ENCODE data around the gene P2RY2. TPM values are rescaled to one million over a fixed set of nuclear protein-coding genes. Genes with fewer than 3 reads are reported as not detected.
A peak's percentile ranks its signal among the peaks of the same experiment; 100 is the strongest.

Gene P2RY2
- total RNA-seq, 1 donor from 2014 or later = 0.96 TPM

DNA sequence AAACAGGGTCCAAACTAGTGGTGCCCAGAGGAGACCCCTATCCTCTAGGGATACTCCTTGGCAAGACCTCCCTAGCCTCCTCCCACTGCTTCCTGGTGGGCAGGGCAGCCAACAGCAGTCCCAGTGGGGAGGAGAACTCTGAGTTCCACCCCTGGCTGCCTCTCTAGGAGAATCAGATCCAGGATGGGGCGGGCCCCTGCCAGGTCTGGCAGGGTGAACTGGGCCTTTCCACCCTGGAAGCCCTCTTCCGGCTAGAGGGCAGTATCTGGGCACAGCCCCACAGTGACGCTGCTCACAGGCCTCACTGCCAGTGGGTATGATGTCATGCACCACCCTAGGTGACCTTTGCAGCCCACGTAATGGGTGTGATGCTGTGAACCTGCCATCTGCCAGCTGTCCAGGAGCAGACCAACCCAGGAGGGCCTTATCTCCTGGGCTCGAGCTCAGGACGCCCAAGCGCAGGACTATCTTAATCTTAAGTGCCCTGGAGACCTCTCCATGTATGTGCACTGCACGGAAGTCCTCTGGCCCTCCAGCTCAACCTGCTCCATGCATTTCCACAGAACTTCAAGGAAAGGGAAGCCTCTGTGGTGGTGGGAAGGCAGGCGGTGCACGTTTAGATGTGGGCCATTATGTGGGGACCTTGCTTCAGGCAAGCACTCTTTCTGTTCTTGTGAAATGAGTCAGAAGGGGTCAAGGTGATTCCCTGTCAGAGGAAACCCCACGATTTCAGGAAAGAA lies 44.2 kb upstream of the P2RY2 start:
- H3K9me3 Mint-ChIP-seq (ENCODE audit: low read depth) = no peaks in the 10 kb centered on the region
- no peaks in the 10 kb centered on the region for H3K36me3 Mint-ChIP-seq (ENCODE audit: insufficient read depth)
- peaks cover 15% of the 10 kb centered on the region for H3K4me1 Mint-ChIP-seq (ENCODE audit: low read depth)
- no peak overlapping the region for H3K4me3 Mint-ChIP-seq (ENCODE audit: low read depth)
- H3K27me3 Mint-ChIP-seq = peaks cover 7% of the 10 kb centered on the region
- DNase-seq (ENCODE audit: low spot score, unreplicated experiment) = no peak
- TF ChIP-seq CTCF (IDR thresholded peaks at IDR 0.05; ENCODE audit: unreplicated experiment) = no peak
- no peak overlapping the region for H3K27ac Mint-ChIP-seq

DNA sequence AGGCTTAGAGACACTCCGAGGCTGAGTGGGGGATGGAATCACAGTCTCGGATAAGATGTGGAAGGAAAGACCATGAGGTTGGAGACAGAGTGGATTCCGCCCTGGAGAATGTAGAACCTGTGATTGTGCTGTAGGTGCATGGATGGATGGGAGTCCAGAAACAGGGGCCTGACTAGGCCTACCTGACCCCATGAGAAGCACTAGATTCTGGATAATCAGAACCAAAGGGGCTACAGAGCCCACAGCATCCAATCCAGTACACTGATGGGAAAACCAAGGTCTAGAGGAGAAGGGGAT lies 43.6 kb upstream of the P2RY2 start:
- Mint-ChIP-seq H3K27ac (no peak overlapping the region), H3K4me3 (ENCODE audit: low read depth) (no peak overlapping the region)
- no peak for TF ChIP-seq CTCF (IDR thresholded peaks at IDR 0.05; ENCODE audit: unreplicated experiment)

DNA sequence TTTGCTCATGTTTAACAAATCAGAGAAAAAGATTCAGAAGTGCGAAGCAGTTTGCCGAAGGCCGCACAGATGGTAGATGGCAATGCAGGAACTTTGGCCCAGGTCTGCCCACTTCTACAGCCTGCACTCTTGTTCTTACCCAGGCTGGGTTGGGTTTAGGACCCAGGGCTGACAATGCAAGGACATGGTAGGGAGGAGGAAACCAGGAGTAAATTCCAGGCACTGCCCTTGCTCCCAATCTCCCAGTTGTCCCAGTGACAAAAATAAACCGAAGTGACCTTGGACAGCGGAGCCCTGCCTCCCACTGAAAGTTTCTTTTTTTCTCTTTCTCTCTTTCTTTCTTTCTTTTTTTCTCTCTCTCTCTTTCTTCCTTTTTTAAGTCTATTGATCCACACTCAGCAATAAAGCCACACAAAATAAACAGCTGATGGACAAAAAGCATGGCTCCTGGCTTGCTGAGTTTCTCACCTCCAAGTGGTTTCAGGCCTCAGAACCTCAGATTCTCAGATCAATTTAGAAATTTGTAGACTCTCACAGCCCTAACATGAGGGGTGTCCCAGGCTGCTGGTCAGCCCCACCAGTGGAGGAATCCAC lies 42.4 kb upstream of the P2RY2 start:
- H3K36me3 Mint-ChIP-seq (ENCODE audit: insufficient read depth) = no peaks in the 10 kb centered on the region
- peak overlapping the region; percentile 6 for H3K27ac Mint-ChIP-seq
- no peak for TF ChIP-seq CTCF (IDR thresholded peaks at IDR 0.05; ENCODE audit: unreplicated experiment)
- no peak for DNase-seq (ENCODE audit: low spot score, unreplicated experiment)
- peaks cover 15% of the 10 kb centered on the region for H3K4me1 Mint-ChIP-seq (ENCODE audit: low read depth)
- H3K4me3 Mint-ChIP-seq (ENCODE audit: low read depth) = no peak overlapping the region
- no peaks in the 10 kb centered on the region for H3K9me3 Mint-ChIP-seq (ENCODE audit: low read depth)
- peaks cover 7% of the 10 kb centered on the region for H3K27me3 Mint-ChIP-seq

More for the DNA sequence above, 43.6 kb upstream of the P2RY2 start:
- DNase-seq (ENCODE audit: low spot score, unreplicated experiment) = no peak
- peaks cover 7% of the 10 kb centered on the region for H3K27me3 Mint-ChIP-seq
- peaks cover 15% of the 10 kb centered on the region for H3K4me1 Mint-ChIP-seq (ENCODE audit: low read depth)
- H3K9me3 Mint-ChIP-seq (ENCODE audit: low read depth) = no peaks in the 10 kb centered on the region
- no peaks in the 10 kb centered on the region for H3K36me3 Mint-ChIP-seq (ENCODE audit: insufficient read depth)

DNA sequence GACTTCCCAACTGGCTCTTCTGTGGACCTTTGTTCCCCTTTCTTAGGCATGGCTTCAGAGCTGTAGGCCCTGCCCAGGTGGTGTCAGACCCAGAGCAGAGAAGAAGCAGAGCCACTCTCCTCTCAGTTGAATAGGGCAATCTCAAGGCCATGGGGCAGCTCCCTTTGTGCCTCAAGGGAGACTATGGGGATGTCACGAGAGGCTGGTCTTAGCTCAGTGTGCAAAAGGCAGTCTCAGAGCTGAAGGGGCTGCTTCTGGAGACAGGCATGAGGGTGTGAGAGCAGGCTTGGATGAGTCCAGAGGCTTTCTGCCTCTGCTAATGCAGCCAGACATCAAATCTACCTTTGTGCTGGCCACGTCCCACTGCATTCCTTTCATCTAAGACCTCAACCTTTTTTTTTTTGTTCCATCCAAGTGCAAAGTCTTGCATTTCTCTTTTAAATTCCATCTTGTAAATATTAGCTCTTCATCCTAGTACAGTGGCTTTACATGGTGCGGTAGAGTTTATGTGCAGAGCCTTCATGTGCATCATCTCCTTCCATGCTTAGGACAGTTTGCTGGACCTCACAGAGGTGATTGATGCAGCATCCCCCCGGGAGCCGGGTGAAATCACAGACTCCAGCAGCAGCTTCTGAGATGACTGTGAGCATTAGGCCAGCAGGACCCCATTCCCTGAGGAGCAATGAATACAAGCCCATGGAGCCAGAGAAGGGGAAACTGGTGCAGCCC lies 41.8 kb upstream of the P2RY2 start:
- Mint-ChIP-seq H3K4me3 (ENCODE audit: low read depth) (no peak overlapping the region), H3K9me3 (ENCODE audit: low read depth) (no peaks in the 10 kb centered on the region), H3K27ac (peak overlapping the region; percentile 6), H3K27me3 (peaks cover 9% of the 10 kb centered on the region), H3K36me3 (ENCODE audit: insufficient read depth) (no peaks in the 10 kb centered on the region), H3K4me1 (ENCODE audit: low read depth) (peaks cover 15% of the 10 kb centered on the region)
- TF ChIP-seq CTCF (IDR thresholded peaks at IDR 0.05; ENCODE audit: unreplicated experiment) = no peak
- DNase-seq (ENCODE audit: low spot score, unreplicated experiment) = no peak

DNA sequence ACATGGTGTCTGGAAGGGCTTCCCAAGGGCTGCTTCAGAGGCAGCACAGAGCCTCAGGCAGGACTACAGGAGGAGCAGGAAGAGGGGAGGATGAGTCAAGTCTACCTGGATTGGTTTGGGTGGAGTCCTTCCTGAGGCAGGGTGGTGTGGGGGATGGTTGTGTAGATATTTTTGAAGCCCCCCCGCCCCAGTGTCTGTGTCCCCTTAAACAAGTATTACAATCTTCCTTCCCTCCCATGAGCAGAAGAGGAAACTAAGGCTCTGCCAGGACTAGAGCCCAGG lies 41.3 kb upstream of the P2RY2 start:
- peaks cover 2% of the 10 kb centered on the region for H3K9me3 Mint-ChIP-seq (ENCODE audit: low read depth)
- DNase-seq (ENCODE audit: low spot score, unreplicated experiment) = no peak
- no peak overlapping the region for H3K4me3 Mint-ChIP-seq (ENCODE audit: low read depth)
- H3K36me3 Mint-ChIP-seq (ENCODE audit: insufficient read depth) = no peaks in the 10 kb centered on the region
- H3K4me1 Mint-ChIP-seq (ENCODE audit: low read depth) = peaks cover 15% of the 10 kb centered on the region
- no peak for TF ChIP-seq CTCF (IDR thresholded peaks at IDR 0.05; ENCODE audit: unreplicated experiment)
- H3K27me3 Mint-ChIP-seq = peaks cover 9% of the 10 kb centered on the region
- H3K27ac Mint-ChIP-seq = no peak overlapping the region

Measured in progenitor cell of endocrine pancreas (in vitro differentiated cells).